Fibroblast of the conjunctiva (primary cell): ENCODE data around the gene PSENEN.
"Not testable (repeated sequence)": the region's sequence is repeated elsewhere in the genome, so short reads cannot be mapped to it uniquely, and the experiment has no call there.

Experiments
- DNase-seq: peaks from one replicate; pipeline ENCODE4 v3.0.0-alpha.2; 2010; ENCODE audit warnings: low read depth

Gene PSENEN

DNA sequence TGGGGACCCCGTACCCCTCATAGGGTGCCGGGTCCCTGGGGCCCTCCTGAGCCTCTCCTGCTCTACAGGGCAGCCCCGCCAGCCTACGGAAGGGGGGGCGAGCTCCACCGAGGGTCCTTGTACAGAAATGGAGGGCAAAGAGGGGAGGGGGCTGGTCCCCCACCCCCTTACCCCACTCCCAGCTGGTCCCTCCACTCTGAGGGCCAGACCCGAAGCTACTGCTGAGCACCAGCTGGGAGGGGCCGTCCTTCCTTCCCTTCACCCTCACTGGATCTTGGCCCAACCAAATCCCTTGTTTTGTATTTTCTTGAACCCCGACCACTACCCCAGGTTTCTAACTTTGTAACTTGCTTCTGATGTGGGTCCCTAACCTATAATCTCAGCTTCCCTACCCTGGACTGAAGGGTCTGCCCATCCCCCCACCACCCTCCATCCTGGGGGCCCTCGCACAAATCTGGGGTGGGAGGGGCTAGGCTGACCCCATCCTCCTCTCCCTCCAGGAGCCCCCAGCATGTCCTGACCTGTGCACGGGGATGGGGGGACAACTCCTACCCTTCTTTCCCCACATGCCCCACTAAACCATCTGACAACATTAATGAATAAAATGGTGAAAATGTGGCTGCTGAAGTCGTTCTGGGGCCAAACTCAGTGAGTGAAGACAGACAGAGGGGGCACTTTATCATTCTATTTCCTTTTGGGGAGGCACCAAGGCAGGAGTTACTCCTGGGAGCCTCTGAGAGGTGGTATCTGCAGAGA lies 42.9 kb downstream of the PSENEN start:
- no peak for DNase-seq

DNA sequence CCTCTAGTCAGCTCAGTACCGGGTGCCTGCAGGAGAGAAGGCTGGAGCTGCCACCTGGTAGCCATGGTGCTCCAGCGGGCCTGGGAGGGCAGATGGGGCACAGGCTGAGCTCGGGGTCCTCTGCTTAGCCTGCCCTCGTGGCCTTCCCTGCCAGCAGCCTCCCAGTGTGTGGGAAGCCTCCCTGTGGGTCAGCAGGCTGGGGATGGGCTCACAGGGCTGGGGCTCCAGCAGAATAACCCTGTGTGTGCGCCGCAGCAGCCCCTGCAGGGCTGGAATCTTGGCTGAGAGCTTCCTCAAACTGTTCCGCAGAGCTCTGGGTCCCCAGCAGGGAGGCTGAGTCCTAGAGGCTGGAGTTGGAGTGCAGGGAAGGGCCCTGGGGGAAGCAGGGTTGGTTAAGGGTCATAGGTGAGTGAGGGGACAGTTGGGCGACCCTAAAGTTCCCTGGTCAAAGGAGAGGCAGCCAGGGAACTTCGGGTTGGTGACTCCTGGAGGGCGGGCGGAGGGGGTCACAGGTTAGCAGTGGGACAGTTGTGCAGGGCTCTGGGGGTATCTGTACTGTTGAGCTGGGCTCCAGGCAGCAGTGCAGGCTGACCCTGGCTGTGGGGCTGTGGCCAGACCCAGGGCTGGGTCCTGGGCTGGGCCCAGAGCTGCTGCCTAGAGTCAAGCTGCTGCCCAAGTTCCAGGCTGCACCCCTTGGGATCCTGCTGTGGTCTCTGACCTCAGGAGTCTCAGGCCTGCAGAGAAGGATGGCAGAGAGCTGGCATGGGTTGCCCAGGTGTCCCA lies 43.9 kb downstream of the PSENEN start:
- no peak for DNase-seq

GRCh38 chr19:35789978-35790944 lies 44.8 kb downstream of the PSENEN start:
- no peak for DNase-seq

DNA sequence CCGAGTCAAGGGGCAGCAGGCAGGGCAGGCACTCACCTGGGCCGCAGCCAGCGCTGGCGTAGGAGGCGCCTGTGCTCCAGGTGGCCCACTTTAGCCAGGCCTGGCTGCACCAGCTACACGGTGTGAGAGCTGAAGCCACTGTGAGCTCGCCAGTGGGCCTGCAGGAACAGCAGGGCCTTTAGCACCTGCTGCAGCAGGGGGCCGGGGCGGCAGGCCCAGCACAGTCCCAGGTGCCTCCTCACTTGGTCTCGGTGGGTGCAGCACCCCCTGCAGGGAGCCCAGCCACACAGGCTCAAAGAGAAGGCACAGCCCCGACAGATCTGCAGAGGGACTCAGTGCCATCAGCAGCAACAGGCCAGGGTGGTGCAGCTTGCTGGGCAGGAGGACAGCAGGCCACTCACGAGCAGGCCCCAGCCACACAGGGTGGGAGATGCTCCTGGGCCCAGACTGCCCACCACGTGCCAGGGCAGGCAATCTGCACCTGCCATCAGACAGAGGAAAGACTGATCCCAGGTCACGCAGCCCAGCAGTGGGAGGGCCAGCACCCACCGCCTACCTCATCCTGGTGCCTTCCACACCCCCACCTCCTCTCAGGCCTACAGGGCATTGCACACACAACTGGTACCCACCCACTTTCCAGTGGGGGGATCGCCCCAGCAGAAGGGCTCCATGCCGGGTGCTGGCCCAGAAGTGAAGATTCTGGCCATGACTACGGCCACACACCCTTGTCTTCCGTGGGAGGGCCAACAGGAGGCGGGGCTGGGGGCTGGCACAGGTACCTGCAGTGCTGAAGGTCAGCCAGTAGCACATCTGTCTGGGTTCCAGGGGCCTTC lies 45.7 kb downstream of the PSENEN start:
- no peak for DNase-seq

- no peak for DNase-seq
Measured at GRCh38 chr19:35791814-35792279, 46.4 kb downstream of the PSENEN start.

GRCh38 chr19:35792312-35792711 lies 46.9 kb downstream of the PSENEN start:
- DNase-seq, result no peak

GRCh38 chr19:35792888-35793287 lies 47.4 kb downstream of the PSENEN start:
- no peak for DNase-seq

DNA sequence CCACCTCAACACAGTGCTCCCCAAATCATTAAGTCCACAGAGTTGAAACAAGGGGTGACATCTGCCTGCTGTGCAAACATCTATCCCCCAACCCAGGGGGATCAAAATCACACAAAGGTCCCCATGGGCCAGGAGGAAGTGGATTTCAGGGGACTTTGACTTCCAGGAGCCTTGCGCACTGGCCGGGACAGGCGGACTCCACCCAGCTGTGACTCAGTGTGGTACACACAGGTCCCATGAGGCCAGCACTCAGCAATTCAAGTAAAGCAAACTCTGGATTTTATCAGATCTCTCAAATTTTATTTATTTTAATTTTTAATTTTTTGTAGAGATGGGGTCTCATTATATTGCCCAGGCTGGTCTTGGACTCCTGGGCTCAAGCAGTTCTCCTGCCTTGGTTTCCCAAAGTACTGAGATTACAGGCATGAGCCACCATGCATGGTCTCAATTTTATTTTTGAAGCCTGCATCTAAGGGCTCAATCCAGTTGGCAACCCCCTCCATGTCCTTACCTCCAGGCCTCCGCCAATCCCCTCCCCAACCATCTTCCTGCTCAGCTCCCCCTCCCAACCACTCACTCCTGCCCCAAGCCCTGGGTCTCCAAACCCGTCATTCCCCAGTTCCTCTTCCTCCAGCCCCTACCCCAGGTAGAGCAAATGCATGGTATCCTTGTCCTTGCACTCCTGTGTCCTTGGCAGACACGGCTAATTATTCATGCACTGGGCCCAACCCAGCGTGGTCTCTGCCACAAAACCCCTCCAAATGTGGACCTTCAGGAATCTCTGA lies 48.1 kb downstream of the PSENEN start:
- DNase-seq, result no peak

GRCh38 chr19:35795564-35795963 lies 50.1 kb downstream of the PSENEN start:
- not testable (repeated sequence) for DNase-seq
